HepG2 (cell line): ENCODE results near the gene CCDC57. TPM values are rescaled to one million over a fixed set of nuclear protein-coding genes. Genes with fewer than 3 reads are reported as not detected.

Experiments
- CSRNP2 ChIP-seq: sonication (generic); formaldehyde crosslinking; conservative IDR thresholded peaks from 2 replicates; pipeline ENCODE4 v1.8.0; 2022; ENCODE audit warnings: low read depth, missing genetic modification reagents
- DPF2 ChIP-seq: sonication (generic); formaldehyde crosslinking; IDR thresholded peaks from 2 replicates; pipeline ENCODE4 v1.4.0; 2020; ENCODE audit warnings: mild to moderate bottlenecking, low read depth, missing genetic modification reagents, borderline replicate concordance
- GLI4 ChIP-seq: sonication (generic); formaldehyde crosslinking; IDR thresholded peaks from 2 replicates; pipeline ENCODE4 v1.5.1; 2020; ENCODE audit warnings: missing genetic modification reagents, mild to moderate bottlenecking, moderate library complexity, borderline replicate concordance
- HNRNPK ChIP-seq: fragments of 200-400 bp; formaldehyde crosslinking; IDR thresholded peaks from 2 replicates; pipeline ENCODE4 v1.6.1; 2018; ENCODE audit warnings: low read length, low read depth, moderate library complexity, mild to moderate bottlenecking; ENCODE audit not compliant: poor library complexity, severe bottlenecking
- IKZF4 ChIP-seq: sonication (generic); formaldehyde crosslinking; IDR thresholded peaks from 2 replicates; pipeline ENCODE4 v1.5.1; 2020; ENCODE audit warnings: borderline replicate concordance, mild to moderate bottlenecking, low read depth, missing genetic modification reagents; ENCODE audit errors: not compliant biosample characterization
- MAX ChIP-seq: IDR thresholded peaks from 2 replicates; pipeline ENCODE4 v1.6.1; 2012; ENCODE audit warnings: inconsistent platforms
- MIER3 ChIP-seq: IDR thresholded peaks from 2 replicates; pipeline ENCODE4 v1.6.1; 2016; ENCODE audit warnings: missing compliant biosample characterization, borderline replicate concordance
- NR2F1 ChIP-seq, 2 experiments: fragments of 450-650 bp in 1 of 2; formaldehyde crosslinking in 1 of 2; IDR thresholded peaks; 2 replicates each; pipeline versions ENCODE4 v1.5.0 to v1.6.1; 2016 to 2020; ENCODE audit warnings: mild to moderate bottlenecking in 1 of 2, missing compliant biosample characterization in 1 of 2, missing genetic modification reagents in 1 of 2, moderate library complexity in 1 of 2
- SMAD1 ChIP-seq: sonication (generic); formaldehyde crosslinking; IDR thresholded peaks from 2 replicates; pipeline ENCODE4 v1.4.0; 2020; ENCODE audit warnings: missing genetic modification reagents, low read depth, mild to moderate bottlenecking, borderline replicate concordance
- TGIF2 ChIP-seq: IDR thresholded peaks from 2 replicates; pipeline ENCODE4 v1.6.1; 2016; ENCODE audit warnings: control low read depth, missing compliant biosample characterization
- THYN1 ChIP-seq: sonication (generic); formaldehyde crosslinking; IDR thresholded peaks from 2 replicates; pipeline ENCODE4 v1.8.1; 2023; ENCODE audit warnings: low read depth, mild to moderate bottlenecking, moderate library complexity, missing genetic modification reagents, borderline replicate concordance
- ZBTB2 ChIP-seq: sonication (generic); formaldehyde crosslinking; IDR thresholded peaks from 2 replicates; pipeline ENCODE4 v1.8.0; 2022; ENCODE audit warnings: low read depth, missing genetic modification reagents
- ZBTB3 ChIP-seq: sonication (generic); formaldehyde crosslinking; IDR thresholded peaks from 2 replicates; pipeline ENCODE4 v1.4.0; 2020; ENCODE audit warnings: low read depth, mild to moderate bottlenecking, moderate library complexity, missing genetic modification reagents, borderline replicate concordance
- ZFP1 ChIP-seq: IDR thresholded peaks from 2 replicates; pipeline ENCODE4 v1.6.1; 2016
- ZNF235 ChIP-seq: sonication (generic); formaldehyde crosslinking; IDR thresholded peaks from 2 replicates; pipeline ENCODE4 v1.8.1; 2023; ENCODE audit warnings: mild to moderate bottlenecking, missing genetic modification reagents, borderline replicate concordance
- ZNF512B ChIP-seq: sonication (generic); formaldehyde crosslinking; IDR thresholded peaks from 2 replicates; pipeline ENCODE4 v1.5.1; 2020; ENCODE audit warnings: missing genetic modification reagents, mild to moderate bottlenecking, borderline replicate concordance
- ZNF670 ChIP-seq: sonication (generic); formaldehyde crosslinking; IDR thresholded peaks from 2 replicates; pipeline ENCODE4 v1.8.0; 2022; ENCODE audit warnings: mild to moderate bottlenecking, missing genetic modification reagents, borderline replicate concordance
- ZSCAN22 ChIP-seq: sonication (generic); formaldehyde crosslinking; IDR thresholded peaks from 2 replicates; pipeline ENCODE4 v1.4.0; 2020; ENCODE audit warnings: mild to moderate bottlenecking, missing genetic modification reagents
- polyA plus RNA-seq, 8 experiments: library from polyadenylated mRNA; depleted of rRNA in 3 of 8; stranded (reverse) in 7 of 8; unstranded in 1 of 8; fragments of >200 nt; fragmentation: Illumina TruSeq in 4 of 8; extraction: Trizol in 4 of 8; gene quantifications; 2 replicates each; pipeline versions ENCODE4 v1.2.1 to v1.2.3, GENCODE V29; 2011 to 2016; ENCODE audit warnings: low read depth in 4 of 8, missing spikeins in 1 of 8, mixed read lengths in 1 of 8; ENCODE audit not compliant: insufficient read depth in 1 of 8
- total RNA-seq, 5 experiments: library from RNA; depleted of rRNA; stranded (reverse); fragments of >200 nt; fragmentation: Illumina TruSeq; extraction: Trizol; gene quantifications; 2 replicates each; pipeline ENCODE4 v1.2.3, GENCODE V29; 2016; ENCODE audit warnings: low read depth in 1 of 5

Gene CCDC57
- total and polyA plus RNA-seq, 2 of the 13 experiments (the other 11 are each of a cell fraction or from before 2014, with no cell fraction given): 59.3 to 59.9 TPM

GRCh38 chr17:82230609-82231311, 18.1 kb upstream of the CCDC57 start (continued):
- TF ChIP-seq ZNF512B (CRISPR knock-in tag) (0 out of 2 replicates have a peak, but pooled peaks have one; percentile 87), MAX (peak; percentile 80), ZNF670 (CRISPR knock-in tag) (peak; percentile 99), TGIF2 (CRISPR knock-in tag) (peak; percentile 69; the same call in 1 of the 2 replicates), MIER3 (CRISPR knock-in tag) (peak; percentile 78; the same call in 1 of the 2 replicates), NR2F1 (CRISPR knock-in tag; IDR thresholded peaks at IDR 0.05) (peak; percentile 62 to 73; a peak in 3 of 4 replicates), IKZF4 (peak; percentile 51), THYN1 (CRISPR knock-in tag) (0 out of 2 replicates have a peak, but pooled peaks have one; percentile 64), DPF2 (peak; percentile 64; the same call in 1 of the 2 replicates), GLI4 (CRISPR knock-in tag) (peak; percentile 78; the same call in 1 of the 2 replicates), CSRNP2 (CRISPR knock-in tag) (peak; percentile 91), HNRNPK (peak; percentile 89), ZFP1 (CRISPR knock-in tag) (peak; percentile 68), ZBTB3 (CRISPR knock-in tag) (peak; percentile 51; the same call in 1 of the 2 replicates), ZSCAN22 (CRISPR knock-in tag) (peak; percentile 75; the same call in 1 of the 2 replicates), ZBTB2 (peak; percentile 75), SMAD1 (CRISPR knock-in tag) (no peak), ZNF235 (CRISPR knock-in tag) (peak; percentile 95)
